B cell (primary cell): Measurements from ENCODE around the gene PCDHGA5. TPM values are rescaled to one million over a fixed set of nuclear protein-coding genes. Genes with fewer than 3 reads are reported as not detected.

Experiments
- ATAC-seq: fragments of 200-7000 bp; cut with Tn5 transposase; one replicate; pipeline ENCODE4 v1.10.0; 2021; ENCODE audit warnings: low read depth, mild to moderate bottlenecking, moderate number of reproducible peaks, moderate library complexity
- CTCF ChIA-PET: fragments of 350-600 bp; sonication (Branson Sonifier 250); formaldehyde crosslinking; loops from one replicate; lab custom pipeline; 2021; ENCODE audit warnings: antibody characterized with exemption, inconsistent platforms; lab: Charles Lee
- POLR2A ChIA-PET: fragments of 350-600 bp; sonication (Branson Sonifier 250); formaldehyde crosslinking; loops from one replicate; lab custom pipeline; 2021; ENCODE audit warnings: antibody characterized with exemption; lab: Charles Lee
- DNase-seq: peaks from one replicate; pipeline ENCODE4 v3.0.0; 2013
- H2AFZ ChIP-seq: 2 replicates; pipeline ENCODE4 v1.6.1; 2012; ENCODE audit warnings: mild to moderate bottlenecking, low read depth, low read length; ENCODE audit not compliant: insufficient read depth, poor library complexity, severe bottlenecking
- H3K27ac ChIP-seq, 2 donors: 1 replicate in 1 of 2; 2 replicates in 1 of 2; pipeline ENCODE4 v1.5.1; 2012 to 2013; ENCODE audit warnings: low read length in 2 of 2, mild to moderate bottlenecking in 2 of 2, moderate library complexity in 1 of 2
- H3K27me3 ChIP-seq, 4 experiments: fragments of 200-600 bp in 1 of 4; sonication (generic) in 1 of 4; replicated peaks in 1 of 4; 1 replicate in 2 of 4; 2 replicates in 2 of 4; pipeline versions ENCODE4 v1.6.1 to v1.7.0; 2013 to 2016; ENCODE audit warnings: low read length in 3 of 4, mild to moderate bottlenecking in 2 of 4, mixed read lengths in 1 of 4, moderate library complexity in 1 of 4; ENCODE audit not compliant: insufficient read depth in 4 of 4, control insufficient read depth in 3 of 4; ENCODE audit errors: control extremely low read depth in 1 of 4
- H3K36me3 ChIP-seq, 2 experiments: replicated peaks in 1 of 2; 1 replicate in 1 of 2; 2 replicates in 1 of 2; pipeline versions ENCODE4 v1.6.1 to v1.7.1; 2013; ENCODE audit warnings: low read length in 1 of 2; ENCODE audit not compliant: insufficient read depth in 2 of 2, control insufficient read depth in 1 of 2; ENCODE audit errors: control extremely low read depth in 1 of 2, extremely low read depth in 1 of 2
- H3K4me1 ChIP-seq, 2 donors: fragments of 200-600 bp in 1 of 2; sonication (generic) in 1 of 2; 1 replicate in 1 of 2; 2 replicates in 1 of 2; pipeline versions ENCODE4 v1.5.1 to v1.6.1; 2013 to 2017; ENCODE audit warnings: low read length in 2 of 2; ENCODE audit not compliant: control insufficient read depth in 2 of 2, insufficient read depth in 2 of 2
- H3K4me2 ChIP-seq: replicated peaks from 2 replicates; pipeline ENCODE3; 2012; ENCODE audit warnings: mild to moderate bottlenecking, low read depth, low read length; ENCODE audit not compliant: poor library complexity, severe bottlenecking
- H3K4me3 ChIP-seq, 5 experiments: fragments of 200-600 bp in 1 of 5; sonication (generic) in 1 of 5; 1 replicate in 3 of 5; 2 replicates in 2 of 5; pipeline versions ENCODE4 v1.5.1 to v1.7.0; 2011 to 2016; ENCODE audit warnings: low read length in 4 of 5, mild to moderate bottlenecking in 4 of 5, low read depth in 2 of 5, control low read depth in 1 of 5, moderate library complexity in 1 of 5; ENCODE audit not compliant: insufficient read depth in 1 of 5; ENCODE audit errors: control extremely low read depth in 1 of 5, extremely low read depth in 1 of 5
- H3K79me2 ChIP-seq: fragments of 200-600 bp; sonication (generic); one replicate; pipeline ENCODE4 v1.6.0; 2016; ENCODE audit warnings: low read length; ENCODE audit not compliant: control insufficient read depth, insufficient read depth
- H3K9ac ChIP-seq: fragments of 200-600 bp; sonication (generic); 2 replicates; pipeline ENCODE4 v1.6.1; 2017; ENCODE audit warnings: mild to moderate bottlenecking, low read length, moderate library complexity
- H3K9me3 ChIP-seq, 3 donors: one replicate each; pipeline versions ENCODE4 v1.6.1 to v1.7.1; 2013; ENCODE audit warnings: low read length in 2 of 3; ENCODE audit not compliant: control insufficient read depth in 2 of 3, insufficient read depth in 1 of 3; ENCODE audit errors: control extremely low read depth in 1 of 3
- H4K20me1 ChIP-seq: 2 replicates; pipeline ENCODE4 v1.6.0; 2012; ENCODE audit warnings: mild to moderate bottlenecking, low read length; ENCODE audit not compliant: insufficient read depth, control insufficient read depth, poor library complexity, severe bottlenecking
- H3K27ac Mint-ChIP-seq: one replicate; pipeline ENCODE4 v1.8.0; 2021; ENCODE audit warnings: mixed read lengths
- H3K27me3 Mint-ChIP-seq: one replicate; pipeline ENCODE4 v1.8.0; 2021; ENCODE audit warnings: mixed read lengths
- H3K4me1 Mint-ChIP-seq: one replicate; pipeline ENCODE4 v1.8.0; 2021; ENCODE audit warnings: mixed read lengths
- H3K4me3 Mint-ChIP-seq: one replicate; pipeline ENCODE4 v1.8.0; 2021; ENCODE audit warnings: mixed read lengths
- H3K9me3 Mint-ChIP-seq: one replicate; pipeline ENCODE4 v1.8.0; 2022; ENCODE audit warnings: mixed read lengths; ENCODE audit not compliant: insufficient read depth
- CTCF ChIP-seq: fragments of 200-600 bp; IDR thresholded peaks from one replicate; pipeline ENCODE4 v1.8.0; 2022; ENCODE audit warnings: antibody characterized with exemption, mild to moderate bottlenecking
- EZH2 ChIP-seq: IDR thresholded peaks from 2 replicates; pipeline ENCODE4 v1.6.1; 2012; ENCODE audit warnings: borderline replicate concordance, low read depth, mild to moderate bottlenecking, moderate library complexity, low read length; ENCODE audit not compliant: insufficient read depth, poor library complexity, severe bottlenecking
- WGBS: methylation state at CpG from one replicate; pipeline ENCODE4 v1.1.5; 2013; ENCODE audit warnings: missing lambda C conversion rate; ENCODE audit not compliant: insufficient coverage; 5-methylcytosine and 5-hydroxymethylcytosine counted together
- intact Hi-C: fragments of 100-400 bp; cut with micrococcal nuclease; formaldehyde crosslinking; loops from one replicate; pipeline ENCODE4 v1.10.0; 2022
- polyA plus RNA-seq: library from polyadenylated mRNA; depleted of rRNA; stranded (reverse); fragments of >200 nt; gene quantifications from 2 replicates; pipeline ENCODE4 v1.2.3, GENCODE V29; 2012
- total RNA-seq, 2 donors: library from RNA; stranded (reverse); fragments of 120-200 nt in 1 of 2; gene quantifications; 1 replicate in 1 of 2; 2 replicates in 1 of 2; pipeline versions ENCODE4 v1.2.3 to v1.2.4, GENCODE V29; 2013 to 2022

PCDHGA5 gene
- total and polyA plus RNA-seq, 2 donors (not counting 1 experiment from before 2014, with no cell fraction given): 0.21 to 1.7 TPM

- no peak overlapping the region for H3K27ac Mint-ChIP-seq
- peaks cover 12% of the 10 kb centered on the region for H3K9me3 Mint-ChIP-seq
Measured at GRCh38 chr5:141342773-141343172, 21.2 kb upstream of the PCDHGA5 start.

More at GRCh38 chr5:141342773-141343172, 21.2 kb upstream of the PCDHGA5 start:
- no peak for ATAC-seq
- H3K27ac ChIP-seq: no peak overlapping the region
- DNase-seq: no peak
- peaks cover 0 to 59% (median 32%) of the 10 kb centered on the region in 4 experiments for H3K27me3 ChIP-seq
- H3K4me1 ChIP-seq: peaks cover 0 to 5% of the 10 kb centered on the region in 2 donors
- no peaks in the 10 kb centered on the region for H4K20me1 ChIP-seq
- no peak overlapping the region for H3K4me2 ChIP-seq
- peaks cover 56% of the 10 kb centered on the region for H3K27me3 Mint-ChIP-seq
- intact Hi-C loops: no loop called here
- POLR2A ChIA-PET: no interaction called here
- no peaks in the 10 kb centered on the region for H3K36me3 ChIP-seq
- no peak overlapping the region for H3K4me3 Mint-ChIP-seq
- TF ChIP-seq EZH2 (no peak), CTCF (no peak)
- H3K79me2 ChIP-seq: no peaks in the 10 kb centered on the region
- peaks cover 0 to 59% (median 46%) of the 10 kb centered on the region in 3 donors for H3K9me3 ChIP-seq
- H3K9ac ChIP-seq: no peak overlapping the region
- H3K4me1 Mint-ChIP-seq: no peaks in the 10 kb centered on the region
- no CpG with 5 or more reads among the region's 1 CpG for WGBS
- CTCF ChIA-PET: no interaction called here
- H3K4me3 ChIP-seq: no peak overlapping the region
- no peak overlapping the region for H2AFZ ChIP-seq
